HFF-Myc (cell line): Measurements from ENCODE around the gene CACNA1I.
A peak's percentile ranks its signal among the peaks of the same experiment; 100 is the strongest.

Experiments
- DNase-seq: peaks from one replicate; pipeline ENCODE4 v3.0.0-alpha.2; 2011; ENCODE audit warnings: low read depth; ENCODE audit errors: extremely low read depth
- H3K4me3 ChIP-seq: replicated peaks from 2 replicates; pipeline ENCODE4 v1.5.1; 2011; ENCODE audit warnings: low read depth, mild to moderate bottlenecking, control low read depth, low read length
- TF ChIP-seq, protein P1 (sequence below): IDR thresholded peaks from 2 replicates; pipeline ENCODE4 v1.5.1; 2012; ENCODE audit warnings: mild to moderate bottlenecking, low read depth, low read length, control low read depth; ENCODE audit errors: missing control alignments

The CACNA1I gene

DNA sequence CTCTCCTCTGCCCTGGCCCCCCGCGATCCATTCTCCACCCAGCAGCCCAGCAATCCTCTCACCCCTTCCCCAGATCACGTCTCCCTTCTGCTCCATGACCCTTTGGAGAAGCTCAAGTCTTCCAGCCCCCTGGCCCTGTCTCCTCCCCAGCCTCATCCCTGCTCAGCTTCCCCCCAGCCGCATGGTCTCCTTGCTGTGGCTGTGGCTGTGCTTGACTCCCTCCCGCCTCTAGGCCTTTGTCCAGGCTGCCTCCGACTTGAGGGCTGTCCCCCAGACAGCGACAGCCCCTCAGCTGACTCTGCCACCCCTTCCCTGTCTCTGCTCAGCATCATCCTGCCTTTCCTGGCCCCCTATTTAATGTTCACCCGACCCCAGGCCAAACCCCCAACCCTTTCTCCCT is 59.3 kb downstream of the CACNA1I start:
- H3K4me3 ChIP-seq, result no peak overlapping the region
- no peak for DNase-seq
- TF ChIP-seq, protein P1, sequence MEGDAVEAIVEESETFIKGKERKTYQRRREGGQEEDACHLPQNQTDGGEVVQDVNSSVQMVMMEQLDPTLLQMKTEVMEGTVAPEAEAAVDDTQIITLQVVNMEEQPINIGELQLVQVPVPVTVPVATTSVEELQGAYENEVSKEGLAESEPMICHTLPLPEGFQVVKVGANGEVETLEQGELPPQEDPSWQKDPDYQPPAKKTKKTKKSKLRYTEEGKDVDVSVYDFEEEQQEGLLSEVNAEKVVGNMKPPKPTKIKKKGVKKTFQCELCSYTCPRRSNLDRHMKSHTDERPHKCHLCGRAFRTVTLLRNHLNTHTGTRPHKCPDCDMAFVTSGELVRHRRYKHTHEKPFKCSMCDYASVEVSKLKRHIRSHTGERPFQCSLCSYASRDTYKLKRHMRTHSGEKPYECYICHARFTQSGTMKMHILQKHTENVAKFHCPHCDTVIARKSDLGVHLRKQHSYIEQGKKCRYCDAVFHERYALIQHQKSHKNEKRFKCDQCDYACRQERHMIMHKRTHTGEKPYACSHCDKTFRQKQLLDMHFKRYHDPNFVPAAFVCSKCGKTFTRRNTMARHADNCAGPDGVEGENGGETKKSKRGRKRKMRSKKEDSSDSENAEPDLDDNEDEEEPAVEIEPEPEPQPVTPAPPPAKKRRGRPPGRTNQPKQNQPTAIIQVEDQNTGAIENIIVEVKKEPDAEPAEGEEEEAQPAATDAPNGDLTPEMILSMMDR, result no peak

DNA sequence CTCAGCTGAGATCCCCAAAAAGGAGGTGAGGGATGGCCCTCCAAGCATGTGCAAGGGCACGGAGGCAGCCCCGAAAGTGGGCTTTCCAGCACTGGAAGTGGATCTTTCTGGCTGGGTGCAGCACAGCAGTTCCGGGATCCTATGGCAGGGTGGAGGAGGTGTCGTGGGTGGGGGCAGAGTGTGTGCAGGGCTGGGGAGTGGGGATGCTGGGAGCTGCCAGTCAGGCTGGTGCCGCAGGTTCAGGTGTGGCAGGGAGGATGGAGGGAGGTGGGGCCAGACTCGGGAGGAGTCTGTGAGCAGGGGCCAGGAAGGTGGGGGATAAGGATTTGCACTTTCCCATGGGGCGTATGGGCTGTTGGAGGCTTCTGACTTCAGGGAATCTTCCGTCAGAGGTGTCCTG is 60.2 kb downstream of the CACNA1I start:
- no peak overlapping the region for H3K4me3 ChIP-seq
- DNase-seq, result no peak
- TF ChIP-seq, protein P1, result no peak

DNA sequence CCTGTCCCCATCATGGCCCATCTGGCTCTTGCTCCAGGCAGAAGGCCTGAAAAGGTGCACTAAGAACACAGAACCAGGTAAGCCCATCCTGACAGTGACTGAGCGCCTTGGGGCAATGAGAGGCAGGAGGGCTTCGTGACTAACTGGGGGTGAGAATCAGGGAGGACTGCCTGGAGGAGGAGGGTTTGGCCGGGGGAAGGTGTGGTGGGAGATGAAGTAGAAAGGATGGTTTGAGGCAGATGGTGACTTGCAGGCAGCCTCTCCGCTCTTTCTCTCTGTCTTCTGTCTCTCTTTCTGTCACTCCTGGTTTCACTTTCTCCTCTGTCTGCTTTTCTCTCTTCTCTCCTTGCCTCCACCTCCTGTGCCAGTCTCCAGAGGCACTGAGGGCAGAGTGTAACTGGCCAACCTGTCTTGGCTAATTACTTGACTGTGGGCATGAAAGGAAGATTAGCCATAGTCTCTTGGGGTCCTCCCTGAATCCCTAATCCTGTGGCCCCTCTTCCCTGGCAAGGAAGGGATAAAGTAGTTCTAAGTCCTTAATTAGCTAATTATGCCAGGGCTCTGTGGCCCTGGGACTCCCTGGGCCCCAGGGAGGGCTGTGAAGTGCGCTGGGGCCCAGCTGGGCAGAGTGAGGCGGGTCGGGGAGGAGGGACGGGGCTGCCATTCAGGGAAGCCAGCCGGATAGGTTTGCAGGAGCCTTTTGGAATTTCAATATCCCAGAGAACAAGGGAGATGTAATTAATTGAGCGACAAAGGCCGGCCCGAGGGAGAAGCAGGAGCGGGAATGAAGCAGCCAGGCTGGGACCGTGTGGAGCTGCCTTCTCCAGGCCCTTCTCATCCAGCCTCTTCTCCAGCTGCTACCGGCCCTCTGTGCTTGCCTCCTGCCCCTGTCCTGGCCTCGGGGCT is 61.1 kb downstream of the CACNA1I start:
- TF ChIP-seq, protein P1, result no peak
- no peak for DNase-seq
- no peak overlapping the region for H3K4me3 ChIP-seq

DNA sequence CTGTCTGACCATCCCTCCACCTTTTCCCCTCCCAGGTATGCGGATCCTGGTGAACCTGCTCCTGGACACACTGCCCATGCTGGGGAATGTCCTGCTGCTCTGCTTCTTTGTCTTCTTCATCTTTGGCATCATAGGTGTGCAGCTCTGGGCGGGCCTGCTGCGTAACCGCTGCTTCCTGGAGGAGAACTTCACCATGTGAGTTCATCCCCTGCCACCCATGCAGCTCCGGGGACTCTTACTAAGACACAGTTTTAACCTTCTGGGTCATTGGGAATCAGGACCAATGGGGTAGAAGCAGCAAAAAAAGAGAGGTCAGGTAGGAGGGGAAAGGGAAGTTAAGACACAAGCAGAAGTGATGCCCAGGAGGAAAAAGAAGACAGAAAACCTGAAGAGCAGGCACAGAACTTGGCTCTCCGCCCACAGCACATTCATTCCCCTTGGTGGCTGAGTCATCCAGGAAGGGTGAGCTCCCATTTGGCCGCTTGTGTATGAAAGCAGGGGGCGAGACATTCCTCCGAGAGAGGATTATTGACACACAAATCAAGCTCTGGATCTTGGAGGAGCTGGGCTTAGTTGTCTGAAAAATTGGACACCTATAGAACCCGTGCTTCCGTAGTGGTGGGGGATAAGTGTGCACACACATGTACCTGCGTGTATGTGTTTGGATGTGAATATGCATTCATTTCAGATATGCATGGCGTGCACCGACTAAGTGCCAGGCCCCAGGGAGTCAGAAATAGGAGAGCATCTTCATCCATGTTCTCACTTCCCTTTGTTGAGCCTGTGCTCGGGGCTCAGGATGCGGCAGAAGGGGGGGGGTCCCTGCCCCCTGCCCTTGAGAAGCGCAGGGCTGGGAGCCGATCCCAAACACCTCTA is 64.2 kb downstream of the CACNA1I start:
- TF ChIP-seq, protein P1, result no peak
- H3K4me3 ChIP-seq, result no peak overlapping the region
- DNase-seq, result peak; percentile 81

DNA sequence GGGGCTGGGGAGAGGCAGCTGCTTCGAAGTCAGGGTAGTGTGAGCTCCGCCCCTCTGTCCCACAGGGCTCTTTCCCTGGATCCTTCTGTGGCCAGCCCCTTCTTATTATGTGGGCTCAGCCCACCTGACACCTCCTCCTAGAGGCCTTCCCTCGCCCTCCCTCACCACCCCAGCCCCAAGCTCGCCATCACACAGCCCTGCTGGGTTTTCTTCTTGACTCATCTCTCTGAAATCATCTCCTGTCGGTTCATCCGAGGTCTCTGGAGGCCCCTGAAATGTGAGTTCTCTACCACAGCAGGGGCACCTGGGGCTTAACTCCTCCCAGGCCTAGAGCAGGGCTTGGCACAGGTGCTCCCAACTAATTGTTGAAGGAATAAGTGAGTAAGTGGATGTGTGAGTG is 65.2 kb downstream of the CACNA1I start:
- H3K4me3 ChIP-seq, result no peak overlapping the region
- TF ChIP-seq, protein P1, result no peak
- DNase-seq, result no peak

DNA sequence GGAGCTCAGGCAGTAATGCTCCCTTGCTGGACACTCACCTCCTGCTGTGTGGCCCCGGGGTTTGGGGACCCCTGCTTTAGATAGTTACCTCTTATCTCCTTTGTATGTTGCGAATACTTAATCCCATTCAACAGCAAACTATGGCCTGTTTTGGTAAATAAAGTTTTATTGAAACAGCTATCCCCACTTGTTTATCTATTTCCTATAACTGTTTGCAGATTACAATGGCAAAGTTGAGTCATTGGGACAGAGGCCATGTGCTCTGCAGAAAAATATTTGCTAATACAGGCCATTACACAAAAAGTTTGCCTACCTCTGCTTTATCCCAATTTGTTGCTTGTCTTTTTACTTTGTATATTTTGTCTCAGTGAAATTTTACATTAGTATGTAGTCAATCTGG is 68.4 kb downstream of the CACNA1I start:
- TF ChIP-seq, protein P1, result no peak
- no peak for DNase-seq
- no peak overlapping the region for H3K4me3 ChIP-seq
